ENCODE results near the gene BRSK2. TPM values are rescaled to one million over a fixed set of nuclear protein-coding genes. Genes with fewer than 3 reads are reported as not detected.

The BRSK2 gene
- total and polyA plus RNA-seq, 4 experiments from 2014 or later: 0.18 to 0.47 (median 0.32) TPM

DNA sequence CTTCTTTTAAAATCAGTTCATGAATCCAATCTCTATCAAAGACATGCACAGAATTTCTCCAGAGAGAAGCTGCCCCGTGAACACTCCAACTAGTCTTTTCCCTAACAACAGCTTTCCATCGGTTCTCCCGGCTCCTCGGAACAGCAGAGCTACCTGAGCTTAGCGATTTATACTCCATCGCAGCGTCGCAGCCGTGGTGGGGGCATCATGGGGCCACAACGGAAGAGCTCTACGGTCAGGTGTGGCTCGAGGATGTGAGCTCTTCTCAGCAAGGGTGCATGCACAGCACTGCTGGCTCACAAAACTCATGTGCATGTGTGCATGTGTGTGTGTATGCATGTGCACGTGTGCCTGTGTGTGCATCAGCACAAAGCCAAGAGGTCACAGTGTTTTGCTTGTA lies 108.5 kb downstream of the BRSK2 start:
- Histone ChIP-seq H3K4me1 (ENCODE audit: insufficient read depth, low read length) (peaks cover 47% of the 10 kb centered on the region), H3K4me3 (ENCODE audit: low read length in 2 of 2) (no peak overlapping the region), H3K9me3 (ENCODE audit: control insufficient read depth in 1 of 2, low read length in 2 of 2) (no peaks in the 10 kb centered on the region), H3K36me3 (ENCODE audit: insufficient read depth, low read length) (peaks cover 5% of the 10 kb centered on the region), H3K27me3 (ENCODE audit: insufficient read depth, low read length) (no peaks in the 10 kb centered on the region), H3K27ac (ENCODE audit: low read depth, low read length) (no peak overlapping the region)
- H3K4me3 Mint-ChIP-seq: peak overlapping the region in 5 of 8 donors; percentile 5 to 52 (median 24)
- DNase-seq: no peak
- intact Hi-C loops (cut with micrococcal nuclease): no loop called here
- POLR2A ChIA-PET (ENCODE audit: partially characterized antibody): no interaction called here
- peaks cover 52 to 78% (median 68%) of the 10 kb centered on the region in 4 donors for H3K4me1 Mint-ChIP-seq
- no peaks in the 10 kb centered on the region for H3K9me3 Mint-ChIP-seq
- peak overlapping the region in 3 of 7 donors; percentile 33 to 62 (median 42) for H3K27ac Mint-ChIP-seq
- H3K36me3 Mint-ChIP-seq: peaks cover 26 to 34% of the 10 kb centered on the region in 2 donors
- CTCF ChIA-PET (ENCODE audit: partially characterized antibody): no interaction called here
- H3K27me3 Mint-ChIP-seq: no peaks in the 10 kb centered on the region

GRCh38 chr11:1499261-1499890 lies 109.6 kb downstream of the BRSK2 start:
- no peaks in the 10 kb centered on the region for H3K27me3 ChIP-seq (ENCODE audit: insufficient read depth, low read length)
- H3K27ac ChIP-seq (ENCODE audit: low read depth, low read length): no peak overlapping the region
- H3K4me1 Mint-ChIP-seq: peaks cover 44 to 74% (median 57%) of the 10 kb centered on the region in 4 donors
- no peaks in the 10 kb centered on the region for H3K9me3 Mint-ChIP-seq
- H3K9me3 ChIP-seq (ENCODE audit: control insufficient read depth in 1 of 2, low read length in 2 of 2): no peaks in the 10 kb centered on the region
- H3K36me3 ChIP-seq (ENCODE audit: insufficient read depth, low read length): peaks cover 5% of the 10 kb centered on the region
- ChIA-PET CTCF (ENCODE audit: partially characterized antibody) (interaction anchor here (2.0 kb wide), 1 partner anchor 75 kb away, joined by 6 read pairs; no protein-coding TSS in a partner anchor), POLR2A (ENCODE audit: partially characterized antibody) (no interaction called here)
- H3K4me3 ChIP-seq (ENCODE audit: low read length in 2 of 2): no peak overlapping the region
- DNase-seq: no peak
- H3K4me1 ChIP-seq (ENCODE audit: insufficient read depth, low read length): peaks cover 36% of the 10 kb centered on the region
- peak overlapping the region in 2 of 7 donors; percentile 54 to 68 for H3K27ac Mint-ChIP-seq
- peak overlapping the region in 1 of 8 donors; percentile 52 for H3K4me3 Mint-ChIP-seq
- H3K36me3 Mint-ChIP-seq: peaks cover 26 to 32% of the 10 kb centered on the region in 2 donors
- no peaks in the 10 kb centered on the region for H3K27me3 Mint-ChIP-seq
- intact Hi-C loops (cut with micrococcal nuclease): no loop called here

- Mint-ChIP-seq H3K4me3 (peak overlapping the region in 1 of 8 donors; percentile 17), H3K4me1 (peaks cover 40 to 73% (median 53%) of the 10 kb centered on the region in 4 donors), H3K9me3 (no peaks in the 10 kb centered on the region), H3K27me3 (no peaks in the 10 kb centered on the region), H3K36me3 (peaks cover 26 to 27% of the 10 kb centered on the region in 2 donors), H3K27ac (peak overlapping the region in 2 of 7 donors; percentile 19 to 41)
- H3K36me3 ChIP-seq (ENCODE audit: insufficient read depth, low read length): peaks cover 5% of the 10 kb centered on the region
- H3K4me3 ChIP-seq (ENCODE audit: low read length in 2 of 2): no peak overlapping the region
- peaks cover 33% of the 10 kb centered on the region for H3K4me1 ChIP-seq (ENCODE audit: insufficient read depth, low read length)
- POLR2A ChIA-PET (ENCODE audit: partially characterized antibody): no interaction called here
- DNase-seq: no peak
- intact Hi-C loops (cut with micrococcal nuclease): no loop called here
- no peaks in the 10 kb centered on the region for H3K27me3 ChIP-seq (ENCODE audit: insufficient read depth, low read length)
- no peak overlapping the region for H3K27ac ChIP-seq (ENCODE audit: low read depth, low read length)
- H3K9me3 ChIP-seq (ENCODE audit: control insufficient read depth in 1 of 2, low read length in 2 of 2): no peaks in the 10 kb centered on the region
- CTCF ChIA-PET (ENCODE audit: partially characterized antibody): interaction anchor here (2.0 kb wide), 1 partner anchor 75 kb away, joined by 6 read pairs; no protein-coding TSS in a partner anchor
These were observed 110.2 kb downstream of the BRSK2 start for GRCh38 chr11:1499899-1500298.

DNA sequence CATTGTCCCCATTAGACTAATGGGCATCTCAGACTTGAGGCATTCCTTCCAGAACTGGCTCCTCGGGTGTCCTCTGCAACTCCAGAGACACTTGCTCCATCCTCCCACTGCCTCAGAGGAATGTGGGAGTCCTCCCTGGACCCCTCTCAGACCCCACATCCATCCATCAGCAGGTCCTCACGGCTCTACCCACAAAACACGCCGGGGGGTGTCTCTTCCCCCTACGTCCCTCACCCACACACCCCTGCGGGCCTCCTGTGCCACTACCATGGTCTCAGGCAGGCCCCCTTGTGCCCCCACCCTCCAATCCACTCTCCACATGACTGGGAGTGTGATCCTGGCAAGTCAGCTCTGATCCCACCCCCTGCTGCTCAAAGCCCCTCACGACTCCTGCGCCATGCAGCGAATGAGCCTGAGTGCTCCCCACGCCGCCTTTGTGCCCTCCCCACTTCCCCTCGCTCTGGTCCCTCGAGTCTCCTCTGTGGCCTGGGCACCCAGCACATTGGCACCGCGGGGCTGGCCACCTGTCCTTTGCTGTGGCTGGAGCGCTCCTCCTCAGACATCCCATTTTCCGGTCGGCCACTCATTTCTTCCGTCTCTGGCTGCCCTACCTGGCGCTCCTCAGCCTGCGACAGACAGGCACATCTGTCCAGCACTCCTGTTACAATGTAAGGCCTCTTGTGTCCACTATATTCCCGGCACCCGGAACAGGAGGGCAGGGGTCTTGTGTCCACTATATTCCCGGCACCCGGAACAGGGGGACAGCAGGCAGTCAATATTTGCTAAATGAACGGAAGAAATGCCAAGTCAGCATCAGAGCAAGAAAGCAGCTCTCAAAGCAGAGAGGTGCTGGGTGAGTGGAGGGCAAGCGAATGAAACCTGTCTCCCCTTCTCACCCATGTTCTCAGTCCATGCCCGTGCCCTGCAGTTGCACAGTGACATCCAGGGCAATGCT lies 111.0 kb downstream of the BRSK2 start:
- Mint-ChIP-seq H3K27ac (peak overlapping the region in 1 of 7 donors; percentile 41), H3K27me3 (no peaks in the 10 kb centered on the region), H3K4me1 (peaks cover 39 to 70% (median 52%) of the 10 kb centered on the region in 4 donors), H3K9me3 (no peaks in the 10 kb centered on the region), H3K36me3 (peaks cover 25 to 27% of the 10 kb centered on the region in 2 donors), H3K4me3 (no peak overlapping the region)
- H3K4me3 ChIP-seq (ENCODE audit: low read length in 2 of 2): no peak overlapping the region
- POLR2A ChIA-PET (ENCODE audit: partially characterized antibody): no interaction called here
- no peak for DNase-seq
- CTCF ChIA-PET (ENCODE audit: partially characterized antibody): interaction anchor here (2.0 kb wide), 1 partner anchor 74 kb away, joined by 6 read pairs; no protein-coding TSS in a partner anchor
- H3K4me1 ChIP-seq (ENCODE audit: insufficient read depth, low read length): peaks cover 33% of the 10 kb centered on the region
- no peaks in the 10 kb centered on the region for H3K9me3 ChIP-seq (ENCODE audit: control insufficient read depth in 1 of 2, low read length in 2 of 2)
- intact Hi-C loops (cut with micrococcal nuclease): no loop called here
- H3K36me3 ChIP-seq (ENCODE audit: insufficient read depth, low read length): peaks cover 5% of the 10 kb centered on the region
- H3K27ac ChIP-seq (ENCODE audit: low read depth, low read length): no peak overlapping the region
- H3K27me3 ChIP-seq (ENCODE audit: insufficient read depth, low read length): no peaks in the 10 kb centered on the region

GRCh38 chr11:1501421-1502167 lies 111.9 kb downstream of the BRSK2 start:
- H3K9me3 ChIP-seq (ENCODE audit: control insufficient read depth in 1 of 2, low read length in 2 of 2): no peaks in the 10 kb centered on the region
- no peaks in the 10 kb centered on the region for H3K9me3 Mint-ChIP-seq
- H3K27me3 ChIP-seq (ENCODE audit: insufficient read depth, low read length): no peaks in the 10 kb centered on the region
- H3K4me3 ChIP-seq (ENCODE audit: low read length in 2 of 2): no peak overlapping the region
- H3K36me3 Mint-ChIP-seq: peaks cover 24 to 27% of the 10 kb centered on the region in 2 donors
- POLR2A ChIA-PET (ENCODE audit: partially characterized antibody): no interaction called here
- no peak overlapping the region for H3K4me3 Mint-ChIP-seq
- H3K27ac Mint-ChIP-seq: peak overlapping the region in 2 of 7 donors; percentile 67 to 77
- peaks cover 27% of the 10 kb centered on the region for H3K4me1 ChIP-seq (ENCODE audit: insufficient read depth, low read length)
- CTCF ChIA-PET (ENCODE audit: partially characterized antibody): no interaction called here
- H3K27me3 Mint-ChIP-seq: no peaks in the 10 kb centered on the region
- peaks cover 31 to 67% (median 48%) of the 10 kb centered on the region in 4 donors for H3K4me1 Mint-ChIP-seq
- intact Hi-C loops (cut with micrococcal nuclease): no loop called here
- no peak overlapping the region for H3K27ac ChIP-seq (ENCODE audit: low read depth, low read length)
- DNase-seq: no peak
- H3K36me3 ChIP-seq (ENCODE audit: insufficient read depth, low read length): peaks cover 5% of the 10 kb centered on the region

DNA sequence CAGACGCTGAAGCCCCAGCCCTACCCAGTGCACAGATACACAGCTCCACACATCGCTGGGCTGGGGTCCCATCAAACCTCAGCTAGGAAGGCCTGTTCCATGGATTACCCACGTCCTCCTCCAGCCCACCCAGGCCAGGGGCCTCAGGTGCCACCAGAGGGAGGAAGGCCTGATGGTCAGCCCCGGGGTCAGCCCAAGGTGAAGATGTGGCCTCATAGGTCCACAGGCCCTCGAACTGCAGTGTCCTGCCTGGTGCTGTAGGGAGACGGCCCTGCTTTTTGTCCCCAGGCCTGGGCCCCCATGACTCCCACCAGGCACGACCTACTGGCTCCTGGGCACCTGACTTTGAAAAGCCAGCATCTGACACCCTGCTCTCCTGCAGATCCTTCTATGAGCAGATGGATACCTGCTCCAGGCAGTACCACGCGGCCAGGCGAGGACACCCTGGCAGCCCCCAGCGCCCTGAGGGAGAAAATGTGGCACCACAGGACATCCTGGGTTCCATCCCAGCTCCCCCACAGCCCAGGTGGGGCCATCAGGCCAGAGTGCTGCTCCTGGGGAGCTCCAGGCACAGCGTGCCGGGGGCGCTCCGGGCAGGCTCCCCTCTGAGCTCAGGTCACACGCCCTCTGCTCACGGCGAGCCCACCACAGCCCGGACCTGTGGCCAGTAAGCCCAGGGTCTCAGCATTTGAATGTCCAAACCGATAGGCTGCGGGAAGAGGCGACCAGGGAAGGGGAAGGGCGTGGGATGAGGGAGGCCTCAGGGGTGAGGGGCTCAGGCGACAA lies 112.6 kb downstream of the BRSK2 start:
- POLR2A ChIA-PET (ENCODE audit: partially characterized antibody): no interaction called here
- Mint-ChIP-seq H3K4me1 (peaks cover 26 to 66% (median 44%) of the 10 kb centered on the region in 4 donors), H3K9me3 (no peaks in the 10 kb centered on the region), H3K36me3 (peaks cover 24 to 27% of the 10 kb centered on the region in 2 donors), H3K4me3 (no peak overlapping the region), H3K27me3 (no peaks in the 10 kb centered on the region), H3K27ac (no peak overlapping the region)
- H3K27me3 ChIP-seq (ENCODE audit: insufficient read depth, low read length): no peaks in the 10 kb centered on the region
- H3K9me3 ChIP-seq (ENCODE audit: control insufficient read depth in 1 of 2, low read length in 2 of 2): no peaks in the 10 kb centered on the region
- CTCF ChIA-PET (ENCODE audit: partially characterized antibody): no interaction called here
- intact Hi-C loops (cut with micrococcal nuclease): no loop called here
- peaks cover 5% of the 10 kb centered on the region for H3K36me3 ChIP-seq (ENCODE audit: insufficient read depth, low read length)
- H3K4me1 ChIP-seq (ENCODE audit: insufficient read depth, low read length): peaks cover 20% of the 10 kb centered on the region
- DNase-seq: no peak
- no peak overlapping the region for H3K4me3 ChIP-seq (ENCODE audit: low read length in 2 of 2)
- H3K27ac ChIP-seq (ENCODE audit: low read depth, low read length): no peak overlapping the region
